Retinal pigment epithelial cell (primary cell): ENCODE measurements around the gene LRRK1.

Experiments
- DNase-seq: peaks from one replicate; pipeline ENCODE4 v3.0.0-alpha.2; 2010; ENCODE audit warnings: low read depth
- H3K4me3 ChIP-seq: 2 replicates; pipeline ENCODE4 v1.5.1; 2011; ENCODE audit warnings: mild to moderate bottlenecking, low read length, control low read depth, moderate library complexity
- CTCF ChIP-seq: conservative IDR thresholded peaks from 2 replicates; pipeline ENCODE4 v1.5.1; 2011; ENCODE audit warnings: low read depth, low read length, control low read depth, inconsistent platforms

Gene LRRK1

GRCh38 chr15:101052681-101053121 lies 133.5 kb downstream of the LRRK1 start:
- TF ChIP-seq CTCF, result no peak
- no peak for DNase-seq
- no peak overlapping the region for H3K4me3 ChIP-seq

- no peak for TF ChIP-seq CTCF
- no peak overlapping the region for H3K4me3 ChIP-seq
- no peak for DNase-seq
These were observed 134.1 kb downstream of the LRRK1 start for GRCh38 chr15:101053261-101053660.

GRCh38 chr15:101054116-101054515 lies 135.0 kb downstream of the LRRK1 start:
- DNase-seq, result no peak
- TF ChIP-seq CTCF, result no peak
- H3K4me3 ChIP-seq, result no peak overlapping the region

GRCh38 chr15:101054991-101055390 lies 135.8 kb downstream of the LRRK1 start:
- H3K4me3 ChIP-seq, result no peak overlapping the region
- no peak for DNase-seq
- no peak for TF ChIP-seq CTCF

GRCh38 chr15:101055411-101055810 lies 136.3 kb downstream of the LRRK1 start:
- no peak for TF ChIP-seq CTCF
- DNase-seq, result no peak
- H3K4me3 ChIP-seq, result no peak overlapping the region

- H3K4me3 ChIP-seq, result no peak overlapping the region
- DNase-seq, result no peak
- no peak for TF ChIP-seq CTCF
These were observed 137.5 kb downstream of the LRRK1 start for GRCh38 chr15:101056366-101057334.

- H3K4me3 ChIP-seq, result no peak overlapping the region
- no peak for TF ChIP-seq CTCF
- no peak for DNase-seq
These were observed 138.8 kb downstream of the LRRK1 start for GRCh38 chr15:101057841-101058407.
